MV-4-11 (cell line): Measurements from ENCODE around the gene ATXN1.
"Not testable (repeated sequence)": the region's sequence is repeated elsewhere in the genome, so short reads cannot be mapped to it uniquely, and the experiment has no call there.

Experiments used
- DNase-seq: peaks from one replicate; lab custom pipeline; 2025; lab: John Stamatoyannopoulos, UW

The ATXN1 gene

GRCh38 chr6:16473908-16474771, 287.1 kb downstream of the ATXN1 start:
- no peak for DNase-seq

- no peak for DNase-seq
Observed at GRCh38 chr6:16473184-16473907, 287.9 kb downstream of the ATXN1 start.

DNA sequence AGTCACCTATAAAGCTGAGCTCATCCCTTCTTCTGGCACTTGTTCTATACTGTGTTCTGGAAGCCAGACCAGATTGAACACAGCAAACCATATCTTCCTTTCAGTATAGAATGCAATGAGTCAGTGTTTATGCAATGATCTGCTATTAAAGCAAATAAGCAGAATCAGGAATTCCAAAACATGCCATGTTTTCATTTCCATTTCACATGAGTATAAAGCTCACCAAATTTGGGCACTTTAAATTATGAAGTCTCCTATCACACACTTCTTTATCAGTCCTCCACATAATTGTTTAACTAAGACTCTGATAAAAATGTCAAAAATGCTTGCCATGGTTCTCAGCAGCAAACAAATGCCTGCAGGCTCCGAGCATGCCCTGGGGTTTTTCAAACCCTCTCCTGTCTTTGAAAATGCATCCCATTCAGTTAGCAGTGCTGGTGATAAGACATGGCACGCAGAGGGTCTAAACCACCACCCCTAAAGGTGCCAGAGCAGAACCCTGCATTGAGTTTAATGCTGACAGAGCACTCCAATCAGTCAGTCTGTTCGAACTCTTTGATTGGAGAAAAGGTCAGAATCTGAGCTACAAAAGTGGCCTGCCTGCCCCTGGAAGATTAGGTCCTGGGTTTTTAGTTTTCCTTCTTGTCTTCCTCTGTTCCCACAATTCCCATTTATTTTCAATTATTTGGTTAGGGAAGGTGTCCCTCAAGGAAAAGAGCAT, 288.8 kb downstream of the ATXN1 start:
- no peak for DNase-seq

GRCh38 chr6:16471910-16472297, 289.4 kb downstream of the ATXN1 start:
- DNase-seq, result no peak

- DNase-seq, result no peak
Observed at GRCh38 chr6:16471222-16471909, 289.9 kb downstream of the ATXN1 start.

DNA sequence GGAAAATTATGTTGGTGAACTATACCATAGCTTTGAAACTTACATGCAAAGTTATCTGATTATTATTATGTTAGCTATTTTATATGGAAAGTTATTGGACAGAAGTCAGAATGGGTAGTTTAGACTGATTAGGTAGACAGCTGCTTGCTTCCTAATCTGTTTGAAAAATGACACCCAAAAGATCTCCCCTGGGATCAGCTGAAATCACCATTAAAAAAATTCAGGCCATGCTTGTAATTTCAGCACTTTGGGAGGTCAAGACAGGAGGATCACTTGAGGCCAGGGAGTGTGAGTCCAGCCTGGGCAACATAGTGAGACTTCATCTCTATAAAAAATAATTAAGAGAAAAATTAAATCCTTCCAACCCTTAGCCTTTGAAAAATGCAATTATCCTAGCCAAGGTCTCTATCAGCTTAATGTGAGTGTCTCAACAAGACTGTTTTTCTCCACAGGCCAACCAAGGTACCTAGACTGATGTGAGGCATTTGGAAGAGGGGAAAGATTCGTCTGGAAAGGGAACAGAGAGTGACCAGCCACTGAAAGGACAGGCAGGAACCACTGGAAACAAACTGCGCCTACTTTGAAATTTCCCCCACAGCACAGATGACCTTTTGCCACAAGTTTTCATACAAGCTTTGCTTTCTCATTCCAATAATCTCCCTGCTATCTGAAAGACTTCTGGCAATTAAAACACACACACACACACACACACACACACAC, 290.6 kb downstream of the ATXN1 start:
- no peak for DNase-seq

DNA sequence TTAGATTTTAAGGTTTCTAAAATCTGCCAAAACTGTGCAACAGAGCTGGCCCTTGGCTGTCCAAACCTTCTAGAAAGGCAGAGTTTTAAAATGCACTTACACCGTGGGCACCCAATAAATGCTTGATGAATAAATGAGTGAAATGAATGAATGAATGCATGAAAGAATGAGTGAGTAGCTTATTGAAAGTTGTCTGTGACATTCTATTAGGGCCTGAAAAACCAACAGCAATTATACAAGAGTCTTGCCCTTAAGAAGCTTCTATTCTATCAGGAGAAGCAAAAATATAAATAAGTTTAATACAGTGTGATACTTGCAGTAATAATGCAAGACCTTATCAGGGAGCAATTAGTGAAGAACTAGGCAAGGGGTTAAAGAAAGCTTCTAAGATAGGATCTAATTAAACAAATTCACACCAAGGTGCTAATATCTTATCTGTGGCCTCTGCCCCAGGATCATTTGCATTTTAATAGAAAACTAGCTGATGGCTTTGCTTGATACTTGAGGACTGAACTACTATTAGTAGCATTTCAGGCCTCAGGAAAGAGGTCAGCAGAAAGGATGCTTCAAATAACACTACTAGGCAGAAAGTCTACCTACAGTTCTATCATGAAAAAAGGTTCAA, 292.2 kb downstream of the ATXN1 start:
- DNase-seq, result no peak

GRCh38 chr6:16466800-16467553, 294.3 kb downstream of the ATXN1 start:
- DNase-seq, result no peak

DNA sequence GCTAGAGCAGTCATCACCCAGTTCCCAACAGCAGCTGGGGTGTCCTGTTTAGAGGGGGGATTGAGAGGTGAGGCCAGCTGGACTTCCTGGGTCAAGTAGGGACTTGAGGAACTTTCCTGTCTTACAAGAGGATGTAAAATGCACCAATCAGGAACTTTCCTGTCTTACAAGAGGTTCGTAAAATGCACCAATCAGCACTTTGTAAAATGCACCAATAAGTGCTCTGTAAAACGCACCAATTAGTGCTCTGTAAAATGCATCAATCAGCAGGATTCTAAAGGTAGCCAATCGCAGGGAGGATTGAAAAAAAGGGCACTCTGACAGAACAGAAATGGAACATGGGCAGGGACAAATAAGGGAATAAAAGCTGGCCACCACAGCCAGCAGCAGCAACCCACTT, 297.2 kb downstream of the ATXN1 start:
- no peak for DNase-seq

DNA sequence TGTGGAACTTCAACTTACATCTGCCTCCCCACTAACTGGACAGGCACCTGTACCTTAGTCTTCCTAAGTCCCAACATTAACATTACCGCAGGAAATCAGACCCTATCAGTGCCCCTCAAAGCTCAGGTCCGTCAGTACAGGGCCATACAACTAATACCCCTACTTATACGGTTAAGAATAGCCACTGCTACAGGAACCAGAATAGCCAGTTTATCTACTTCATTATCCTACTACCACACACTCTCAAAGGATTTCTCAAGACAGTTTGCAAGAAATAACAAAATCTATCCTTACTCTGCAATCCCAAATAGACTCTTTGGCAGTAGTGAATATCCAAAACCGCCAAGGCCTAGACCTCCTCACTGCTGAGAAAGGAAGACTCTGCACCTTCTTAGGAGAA, 298.0 kb downstream of the ATXN1 start:
- DNase-seq, result not testable (repeated sequence)

DNA sequence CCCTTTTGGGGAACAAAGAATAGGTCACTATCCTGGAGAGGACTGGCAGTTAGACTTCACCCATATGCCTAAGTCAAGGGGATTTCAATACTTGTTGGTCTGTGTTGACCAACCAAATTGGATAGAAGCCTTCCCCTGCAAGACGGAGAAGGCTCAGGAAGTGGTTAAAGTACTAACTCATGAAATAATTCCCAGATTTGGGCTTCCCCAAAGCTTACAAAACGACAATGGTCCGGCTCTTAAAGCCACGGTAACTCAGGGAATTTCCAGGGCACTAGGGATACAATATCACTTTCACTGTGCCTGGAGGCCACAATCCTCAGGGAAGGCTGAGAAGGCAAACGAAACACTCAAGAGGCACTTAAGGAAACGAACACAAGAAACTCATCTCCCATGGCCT, 299.8 kb downstream of the ATXN1 start:
- DNase-seq, result no peak

- DNase-seq, result not testable (repeated sequence)
Observed at GRCh38 chr6:16459472-16459871, 301.8 kb downstream of the ATXN1 start.

GRCh38 chr6:16452348-16452747, 308.9 kb downstream of the ATXN1 start:
- no peak for DNase-seq

- DNase-seq, result no peak
Observed at GRCh38 chr6:16450821-16451220, 310.4 kb downstream of the ATXN1 start.

GRCh38 chr6:16450285-16450684, 311.0 kb downstream of the ATXN1 start:
- no peak for DNase-seq

DNA sequence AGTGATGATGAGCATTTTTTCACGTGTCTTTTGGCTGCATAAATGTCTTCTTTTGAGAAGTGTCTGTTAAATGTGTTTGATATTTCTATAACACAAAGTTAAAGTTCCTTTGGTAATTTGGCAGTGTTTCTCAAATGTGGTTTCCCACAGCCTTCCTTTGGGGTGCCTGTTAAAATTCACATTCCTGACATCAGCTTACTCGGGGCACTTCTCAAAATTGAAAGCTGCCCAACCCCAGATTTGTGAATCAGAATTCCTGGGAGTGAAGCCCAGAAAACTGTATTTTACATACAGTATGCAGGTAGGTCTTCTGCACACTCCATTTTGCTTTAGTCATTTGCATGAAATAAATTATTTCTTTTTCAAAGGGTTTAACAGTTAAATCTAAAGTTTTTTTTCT, 315.0 kb downstream of the ATXN1 start:
- no peak for DNase-seq

GRCh38 chr6:16442031-16442430, 319.2 kb downstream of the ATXN1 start:
- no peak for DNase-seq

GRCh38 chr6:16441262-16441661, 320.0 kb downstream of the ATXN1 start:
- DNase-seq, result no peak

DNA sequence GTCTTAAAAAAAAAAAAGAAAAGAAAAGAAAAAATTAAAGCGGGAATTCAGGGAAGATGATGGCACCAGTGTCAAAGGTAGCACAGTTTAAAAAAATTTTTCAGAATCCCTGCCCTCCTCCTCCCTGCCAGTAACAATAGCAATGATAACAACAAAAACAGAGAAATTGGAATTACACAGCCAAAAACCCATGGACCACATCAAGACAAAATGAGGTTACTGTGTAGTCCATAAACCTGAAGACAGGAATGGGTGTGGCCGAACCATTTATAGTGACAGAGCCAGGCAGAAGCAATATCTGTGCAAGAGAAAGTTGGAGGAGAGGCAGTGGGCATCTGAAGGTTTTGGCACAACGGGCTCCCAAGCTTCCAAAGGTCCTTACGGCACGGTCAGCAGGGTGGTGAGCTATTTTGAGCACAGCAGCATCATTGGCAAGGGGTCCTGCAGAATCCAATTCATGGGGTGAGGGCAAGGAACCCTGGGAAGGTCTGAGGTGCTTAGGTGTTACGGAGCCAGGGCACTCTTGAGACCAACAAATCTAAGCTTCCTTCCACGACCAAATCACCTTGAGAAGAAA, 320.5 kb downstream of the ATXN1 start:
- no peak for DNase-seq
